ENCODE measurements around the gene TRIAP1. TPM values are rescaled to one million over a fixed set of nuclear protein-coding genes. Genes with fewer than 3 reads are reported as not detected.

Gene TRIAP1
- total and polyA plus RNA-seq, 5 donors: 11.5 to 16.8 (median 12.8) TPM

GRCh38 chr12:120468325-120468820, 22.2 kb upstream of the TRIAP1 start:
- intact Hi-C loops (cut with DNase I): no loop called here
- peaks cover 2% of the 10 kb centered on the region for H3K4me1 ChIP-seq (ENCODE audit: control insufficient read depth, insufficient read depth, low read length)
- no peaks in the 10 kb centered on the region for H3K9me3 ChIP-seq (ENCODE audit: control insufficient read depth, low read length)
- WGBS: 1% methylated on average over 23 of the region's 23 CpGs
- no peaks in the 10 kb centered on the region for H3K27me3 ChIP-seq (ENCODE audit: control insufficient read depth, insufficient read depth)
- H3K27ac ChIP-seq (ENCODE audit: low read length): peak overlapping the region; percentile 94
- ATAC-seq (peak in 1 of 2 donors; percentile 24), DNase-seq (peak in 2 of 3 donors; percentile 30 to 64)
- peak overlapping the region; percentile 99 for H3K4me3 ChIP-seq (ENCODE audit: low read length)

GRCh38 chr12:120467439-120467838, 21.3 kb upstream of the TRIAP1 start:
- H3K27me3 ChIP-seq (ENCODE audit: control insufficient read depth, insufficient read depth): no peaks in the 10 kb centered on the region
- DNase-seq (no peak), ATAC-seq (no peak)
- no peak overlapping the region for H3K4me3 ChIP-seq (ENCODE audit: low read length)
- no peak overlapping the region for H3K27ac ChIP-seq (ENCODE audit: low read length)
- WGBS: 94% methylated on average over 6 of the region's 6 CpGs
- no peaks in the 10 kb centered on the region for H3K9me3 ChIP-seq (ENCODE audit: control insufficient read depth, low read length)
- peaks cover 2% of the 10 kb centered on the region for H3K4me1 ChIP-seq (ENCODE audit: control insufficient read depth, insufficient read depth, low read length)
- intact Hi-C loops (cut with DNase I): no loop called here

GRCh38 chr12:120466560-120467315, 20.6 kb upstream of the TRIAP1 start:
- Histone ChIP-seq H3K27ac (ENCODE audit: low read length) (peak overlapping the region; percentile 25), H3K4me1 (ENCODE audit: control insufficient read depth, insufficient read depth, low read length) (peaks cover 2% of the 10 kb centered on the region), H3K27me3 (ENCODE audit: control insufficient read depth, insufficient read depth) (no peaks in the 10 kb centered on the region), H3K9me3 (ENCODE audit: control insufficient read depth, low read length) (no peaks in the 10 kb centered on the region), H3K4me3 (ENCODE audit: low read length) (no peak overlapping the region)
- intact Hi-C loops (cut with DNase I): no loop called here
- peak in 2 of 3 donors; percentile 19 to 68 for DNase-seq
- ATAC-seq: no peak
- 55% methylated on average over 8 of the region's 8 CpGs for WGBS

- Histone ChIP-seq H3K4me1 (ENCODE audit: control insufficient read depth, insufficient read depth, low read length) (peaks cover 2% of the 10 kb centered on the region), H3K4me3 (ENCODE audit: low read length) (no peak overlapping the region), H3K27me3 (ENCODE audit: control insufficient read depth, insufficient read depth) (no peaks in the 10 kb centered on the region), H3K27ac (ENCODE audit: low read length) (no peak overlapping the region), H3K9me3 (ENCODE audit: control insufficient read depth, low read length) (no peaks in the 10 kb centered on the region)
- no peak for ATAC-seq
- intact Hi-C loops (cut with DNase I): no loop called here
- DNase-seq: no peak
- WGBS: 48% methylated on average over 5 of the region's 5 CpGs
Observed at GRCh38 chr12:120465756-120466155, 19.6 kb upstream of the TRIAP1 start.

GRCh38 chr12:120463712-120464111, 17.5 kb upstream of the TRIAP1 start:
- no peaks in the 10 kb centered on the region for H3K27me3 ChIP-seq (ENCODE audit: control insufficient read depth, insufficient read depth)
- WGBS: 89% methylated on average over 5 of the region's 5 CpGs
- H3K27ac ChIP-seq (ENCODE audit: low read length): no peak overlapping the region
- intact Hi-C loops (cut with DNase I): no loop called here
- DNase-seq (no peak), ATAC-seq (no peak)
- H3K4me3 ChIP-seq (ENCODE audit: low read length): no peak overlapping the region
- H3K9me3 ChIP-seq (ENCODE audit: control insufficient read depth, low read length): no peaks in the 10 kb centered on the region
- no peaks in the 10 kb centered on the region for H3K4me1 ChIP-seq (ENCODE audit: control insufficient read depth, insufficient read depth, low read length)

GRCh38 chr12:120462099-120462640, 16.0 kb upstream of the TRIAP1 start:
- Histone ChIP-seq H3K27ac (ENCODE audit: low read length) (no peak overlapping the region), H3K4me1 (ENCODE audit: control insufficient read depth, insufficient read depth, low read length) (no peaks in the 10 kb centered on the region), H3K27me3 (ENCODE audit: control insufficient read depth, insufficient read depth) (no peaks in the 10 kb centered on the region), H3K9me3 (ENCODE audit: control insufficient read depth, low read length) (no peaks in the 10 kb centered on the region), H3K4me3 (ENCODE audit: low read length) (no peak overlapping the region)
- WGBS: 79% methylated on average over 3 of the region's 3 CpGs
- DNase-seq (no peak), ATAC-seq (no peak)
- intact Hi-C loops (cut with DNase I): no loop called here

GRCh38 chr12:120460157-120460556, 14.0 kb upstream of the TRIAP1 start:
- H3K27ac ChIP-seq (ENCODE audit: low read length): no peak overlapping the region
- H3K4me3 ChIP-seq (ENCODE audit: low read length): no peak overlapping the region
- no peak for DNase-seq
- H3K27me3 ChIP-seq (ENCODE audit: control insufficient read depth, insufficient read depth): no peaks in the 10 kb centered on the region
- WGBS: 87% methylated on average over 3 of the region's 3 CpGs
- intact Hi-C loops (cut with DNase I): no loop called here
- ATAC-seq: no peak
- no peaks in the 10 kb centered on the region for H3K9me3 ChIP-seq (ENCODE audit: control insufficient read depth, low read length)
- no peaks in the 10 kb centered on the region for H3K4me1 ChIP-seq (ENCODE audit: control insufficient read depth, insufficient read depth, low read length)

- Histone ChIP-seq H3K9me3 (ENCODE audit: control insufficient read depth, low read length) (no peaks in the 10 kb centered on the region), H3K4me3 (ENCODE audit: low read length) (no peak overlapping the region), H3K27ac (ENCODE audit: low read length) (no peak overlapping the region), H3K4me1 (ENCODE audit: control insufficient read depth, insufficient read depth, low read length) (no peaks in the 10 kb centered on the region), H3K27me3 (ENCODE audit: control insufficient read depth, insufficient read depth) (no peaks in the 10 kb centered on the region)
- DNase-seq (no peak), ATAC-seq (no peak)
- 77% methylated on average over 6 of the region's 6 CpGs for WGBS
- intact Hi-C loops (cut with DNase I): no loop called here
Observed at GRCh38 chr12:120457133-120457532, 10.9 kb upstream of the TRIAP1 start.

GRCh38 chr12:120455302-120455701, 9.1 kb upstream of the TRIAP1 start:
- Histone ChIP-seq H3K27me3 (ENCODE audit: control insufficient read depth, insufficient read depth) (no peaks in the 10 kb centered on the region), H3K27ac (ENCODE audit: low read length) (no peak overlapping the region), H3K9me3 (ENCODE audit: control insufficient read depth, low read length) (no peaks in the 10 kb centered on the region), H3K4me1 (ENCODE audit: control insufficient read depth, insufficient read depth, low read length) (no peaks in the 10 kb centered on the region), H3K4me3 (ENCODE audit: low read length) (no peak overlapping the region)
- DNase-seq (no peak), ATAC-seq (no peak)
- 89% methylated on average over 7 of the region's 7 CpGs for WGBS
- intact Hi-C loops (cut with DNase I): no loop called here

GRCh38 chr12:120453977-120454376, 7.8 kb upstream of the TRIAP1 start:
- WGBS: 70% methylated on average over 4 of the region's 4 CpGs
- Histone ChIP-seq H3K9me3 (ENCODE audit: control insufficient read depth, low read length) (no peaks in the 10 kb centered on the region), H3K4me1 (ENCODE audit: control insufficient read depth, insufficient read depth, low read length) (no peaks in the 10 kb centered on the region), H3K27ac (ENCODE audit: low read length) (no peak overlapping the region), H3K27me3 (ENCODE audit: control insufficient read depth, insufficient read depth) (no peaks in the 10 kb centered on the region), H3K4me3 (ENCODE audit: low read length) (no peak overlapping the region)
- ATAC-seq (peak; percentile 36 to 51), DNase-seq (no peak)
- intact Hi-C loops (cut with DNase I): no loop called here

- H3K9me3 ChIP-seq (ENCODE audit: control insufficient read depth, low read length): no peaks in the 10 kb centered on the region
- WGBS: 93% methylated on average over 3 of the region's 3 CpGs
- DNase-seq: no peak
- H3K4me1 ChIP-seq (ENCODE audit: control insufficient read depth, insufficient read depth, low read length): no peaks in the 10 kb centered on the region
- no peak overlapping the region for H3K27ac ChIP-seq (ENCODE audit: low read length)
- no peak overlapping the region for H3K4me3 ChIP-seq (ENCODE audit: low read length)
- ATAC-seq: no peak
- H3K27me3 ChIP-seq (ENCODE audit: control insufficient read depth, insufficient read depth): no peaks in the 10 kb centered on the region
- intact Hi-C loops (cut with DNase I): no loop called here
Observed at GRCh38 chr12:120453060-120453750, 7.0 kb upstream of the TRIAP1 start.
